ENCODE data around the gene FKBP5. TPM values are rescaled to one million over a fixed set of nuclear protein-coding genes. Genes with fewer than 3 reads are reported as not detected.

Gene FKBP5
- total RNA-seq (100 to 1,000 TPM in 5 of 7 donors, 10 to 100 TPM in 2; 39.9 to 368 (median 241) TPM), polyA plus RNA-seq (10 to 100 TPM; 23.8 to 88.9 (median 75.9) TPM)
- long read RNA-seq, donor 1, transcript FKBP5-201 (11 exons, 3,772 nt) = major isoform, 20 of 26 reads
- long read RNA-seq, donor 1, partial matches to known transcripts = 6 of 26 reads
- long read RNA-seq, donor 1, other reads (novel, unspliced or antisense) = 0 of 26 reads
- long read RNA-seq, donor 2, transcript FKBP5-201 (11 exons, 3,772 nt) = major isoform, 7 of 12 reads
- long read RNA-seq, donor 2, partial matches to known transcripts = 5 of 12 reads
- long read RNA-seq, donor 2, other reads (novel, unspliced or antisense) = 0 of 12 reads

DNA sequence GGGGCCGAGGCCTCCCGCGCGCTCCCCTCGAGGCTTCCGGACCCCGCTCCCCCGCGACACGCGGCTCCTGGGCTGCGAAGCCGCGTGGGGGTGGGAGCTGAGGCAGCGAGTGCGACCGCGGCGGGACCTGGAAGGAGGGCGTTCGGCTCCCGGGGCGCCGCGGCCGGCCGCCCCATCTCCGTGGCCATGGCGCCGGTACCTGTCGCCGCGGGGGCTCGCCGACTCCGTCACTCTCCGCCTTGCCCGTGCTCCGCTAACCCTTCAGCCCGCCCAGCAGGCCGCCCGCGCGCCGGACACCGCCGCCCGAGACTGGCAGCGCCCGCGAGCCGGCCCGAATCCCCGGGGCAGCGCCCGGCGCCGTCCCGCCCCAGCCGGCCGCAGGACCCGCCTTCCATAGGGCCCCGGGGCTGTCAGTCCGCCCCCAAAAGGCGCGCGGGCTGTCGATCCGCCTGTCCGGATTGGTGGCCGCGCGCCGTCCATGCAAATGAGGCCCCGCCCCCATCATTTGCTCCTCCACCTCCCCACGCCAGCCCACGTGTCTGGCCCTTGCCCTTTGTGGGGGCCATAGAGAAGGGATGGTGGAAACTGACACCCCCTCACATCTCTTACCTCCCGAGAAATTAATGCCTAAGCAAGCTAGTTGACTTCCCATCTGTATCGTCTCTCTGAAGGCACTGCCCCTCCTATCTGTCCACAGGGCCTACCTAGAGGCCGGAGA, at the start of gene FKBP5:
Gene FKBP5 (minus strand): TSS at position 311 of the 718 bp plus-strand sequence. CDS start 46,091 bp downstream, outside the sequence.
- WGBS, 5 donors = 2 to 9% (median 2%) methylated on average over 14 to 80 of the region's 80 CpGs
- H3K4me1 ChIP-seq = peaks cover 4 to 73% (median 53%) of the 10 kb centered on the region in 6 donors
- peaks cover 0 to 17% (median 4%) of the 10 kb centered on the region in 6 donors for H3K36me3 ChIP-seq
- peak; percentile 98 for DNase-seq
- H3K4me3 ChIP-seq = peak within 1 kb of the TSS; percentile 73 to 88 (median 83)
- intact Hi-C loops (cut with DNase I; ENCODE audit: low total_unique reads) = loop anchor here (5.0 kb wide), 1 partner anchor 39 kb away; no protein-coding TSS in a partner anchor
- H3K27me3 ChIP-seq (replicated peaks in 1 of 7) = no peaks in the 10 kb centered on the region
- peak within 1 kb of the TSS; percentile 84 to 100 (median 94) for H3K27ac ChIP-seq
- TF ChIP-seq POLR2A (IDR thresholded peaks at IDR 0.05) = peak in 2 of 3 donors; percentile 86 to 95
- peak; percentile 95 for TF ChIP-seq POLR2AphosphoS5 (IDR thresholded peaks at IDR 0.05)
- TF ChIP-seq, protein P1, sequence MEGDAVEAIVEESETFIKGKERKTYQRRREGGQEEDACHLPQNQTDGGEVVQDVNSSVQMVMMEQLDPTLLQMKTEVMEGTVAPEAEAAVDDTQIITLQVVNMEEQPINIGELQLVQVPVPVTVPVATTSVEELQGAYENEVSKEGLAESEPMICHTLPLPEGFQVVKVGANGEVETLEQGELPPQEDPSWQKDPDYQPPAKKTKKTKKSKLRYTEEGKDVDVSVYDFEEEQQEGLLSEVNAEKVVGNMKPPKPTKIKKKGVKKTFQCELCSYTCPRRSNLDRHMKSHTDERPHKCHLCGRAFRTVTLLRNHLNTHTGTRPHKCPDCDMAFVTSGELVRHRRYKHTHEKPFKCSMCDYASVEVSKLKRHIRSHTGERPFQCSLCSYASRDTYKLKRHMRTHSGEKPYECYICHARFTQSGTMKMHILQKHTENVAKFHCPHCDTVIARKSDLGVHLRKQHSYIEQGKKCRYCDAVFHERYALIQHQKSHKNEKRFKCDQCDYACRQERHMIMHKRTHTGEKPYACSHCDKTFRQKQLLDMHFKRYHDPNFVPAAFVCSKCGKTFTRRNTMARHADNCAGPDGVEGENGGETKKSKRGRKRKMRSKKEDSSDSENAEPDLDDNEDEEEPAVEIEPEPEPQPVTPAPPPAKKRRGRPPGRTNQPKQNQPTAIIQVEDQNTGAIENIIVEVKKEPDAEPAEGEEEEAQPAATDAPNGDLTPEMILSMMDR (IDR thresholded peaks at IDR 0.05 in 8 of 11, conservative IDR thresholded peaks at IDR 0.05 in 3 of 11) = peak in 4 of 11 experiments; percentile 5 to 18 (median 12)
- no peaks in the 10 kb centered on the region for H3K9me3 ChIP-seq

DNA sequence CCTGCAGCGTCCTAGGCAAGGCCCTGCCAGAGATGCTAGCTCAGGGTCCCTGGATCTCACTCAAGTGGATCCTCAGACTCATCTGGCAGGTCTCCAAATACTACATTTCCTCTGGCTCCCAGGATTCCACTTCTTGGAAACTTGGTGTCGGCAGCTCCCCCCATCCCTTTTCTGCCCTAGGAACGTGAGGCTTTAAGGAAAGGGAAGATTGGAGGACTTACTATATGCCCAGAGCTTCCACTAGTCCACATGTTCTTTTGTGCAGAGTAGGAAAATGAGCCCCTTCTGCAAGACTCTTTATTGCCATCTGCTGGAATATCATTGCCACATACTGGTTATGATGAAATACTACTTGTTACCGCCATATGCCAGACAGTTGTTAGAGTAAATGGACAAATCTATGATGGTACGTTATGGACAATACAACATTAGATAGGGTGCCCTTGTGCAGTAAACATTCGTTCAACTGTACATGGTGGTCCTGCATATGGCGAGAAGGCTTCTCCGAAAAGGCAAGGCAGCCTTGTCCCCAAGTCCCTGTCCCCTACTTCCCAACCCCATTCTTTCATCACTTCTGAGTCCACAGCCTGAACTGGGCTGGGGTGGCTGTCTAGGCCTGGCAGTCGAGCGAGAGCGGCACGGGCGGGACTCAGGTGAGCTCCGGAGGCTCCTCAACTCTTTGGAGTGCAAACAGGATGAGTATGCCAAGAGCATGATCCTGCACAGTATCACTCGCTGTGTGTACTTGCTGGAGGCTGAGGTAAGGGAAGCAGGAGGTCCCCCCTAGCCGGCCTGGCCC, 48.9 kb upstream of the FKBP5 start:
- DNase-seq = peak; percentile 73
- peaks cover 22 to 67% (median 55%) of the 10 kb centered on the region in 6 donors for H3K4me1 ChIP-seq
- TF ChIP-seq, protein P1 (IDR thresholded peaks at IDR 0.05 in 8 of 11, conservative IDR thresholded peaks at IDR 0.05 in 3 of 11) = peak; percentile 75 to 98 (median 86)
- no peak for TF ChIP-seq POLR2A (IDR thresholded peaks at IDR 0.05)
- peak in 2 of 3 donors; percentile 42 to 53 for TF ChIP-seq POLR2AphosphoS5 (IDR thresholded peaks at IDR 0.05)
- H3K36me3 ChIP-seq = no peaks in the 10 kb centered on the region
- H3K27me3 ChIP-seq (replicated peaks in 1 of 7) = no peaks in the 10 kb centered on the region
- intact Hi-C loops (cut with DNase I; ENCODE audit: low total_unique reads) = loop anchor here (2.0 to 5.0 kb wide), 2 partner anchors 155 to 215 kb away; no protein-coding TSS in a partner anchor
- H3K27ac ChIP-seq = peak overlapping the region in 3 of 8 donors; percentile 43 to 100 (median 99)
- H3K9me3 ChIP-seq = no peaks in the 10 kb centered on the region
- whole genome bisulfite sequencing, 5 donors = 40 to 69% (median 60%) methylated on average over 8 to 16 of the region's 16 CpGs
- H3K4me3 ChIP-seq = no peak overlapping the region

DNA sequence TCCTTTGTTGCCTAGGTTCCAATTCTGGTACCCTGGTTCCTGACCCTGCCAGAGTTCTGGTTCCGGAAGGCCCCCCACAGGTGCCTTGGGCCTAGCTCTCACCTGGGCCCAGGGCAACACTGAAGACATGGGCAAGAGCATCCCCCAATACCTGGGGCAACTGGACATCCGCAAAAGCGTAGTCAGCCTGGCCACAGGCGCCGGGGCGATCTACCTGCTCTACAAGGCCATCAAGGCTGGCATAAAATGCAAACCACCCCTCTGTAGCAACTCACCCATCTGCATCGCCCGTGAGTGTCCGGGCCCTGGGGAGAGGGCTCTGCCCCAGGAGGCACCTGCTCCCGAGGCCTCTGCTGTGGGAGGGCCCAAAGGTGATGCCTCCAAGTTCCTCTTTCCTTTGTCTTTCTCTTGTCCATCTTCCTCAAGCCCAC, 48.3 kb upstream of the FKBP5 start, which contains the start of gene ARMC12:
Gene ARMC12 (plus strand): TSS at position 51 of the 431 bp plus-strand sequence. CDS start 77 bp downstream, at position 128.
- Histone ChIP-seq H3K27me3 (replicated peaks in 1 of 7) (no peaks in the 10 kb centered on the region), H3K27ac (peak within 1 kb of the TSS in 4 of 8 donors; percentile 35 to 100 (median 74)), H3K36me3 (no peaks in the 10 kb centered on the region), H3K4me3 (no peak within 1 kb of the TSS), H3K9me3 (no peaks in the 10 kb centered on the region), H3K4me1 (peaks cover 26 to 73% (median 61%) of the 10 kb centered on the region in 6 donors)
- intact Hi-C loops (cut with DNase I; ENCODE audit: low total_unique reads) = loop anchor here (2.0 to 5.0 kb wide), 2 partner anchors 154 to 215 kb away; no protein-coding TSS in a partner anchor
- WGBS, 5 donors = 73 to 87% (median 82%) methylated on average over 7 to 10 of the region's 10 CpGs
- peak; percentile 79 for DNase-seq
- TF ChIP-seq POLR2AphosphoS5 (IDR thresholded peaks at IDR 0.05) (no peak), POLR2A (IDR thresholded peaks at IDR 0.05) (no peak)
- TF ChIP-seq, protein P1 (IDR thresholded peaks at IDR 0.05 in 8 of 11, conservative IDR thresholded peaks at IDR 0.05 in 3 of 11) = no peak

Measured in spleen (tissue), 13 donors.